SK-MEL-5 (cell line): ENCODE data around the gene ZNF860. TPM values are rescaled to one million over a fixed set of nuclear protein-coding genes. Genes with fewer than 3 reads are reported as not detected.

ENCODE experiments used
- DNase-seq: peaks from one replicate; pipeline ENCODE4 v3.0.0-alpha.2; 2016; ENCODE audit warnings: low read depth, low spot score
- in situ Hi-C: cut with HindIII; loops from 2 replicates; pipeline ENCODE4 v1.10.0; 2016; ENCODE audit warnings: low sequenced_read_pairs, high pct_unique_total_duplicates, low pct_unique_long_range_greater_than_20kb
- total RNA-seq: library from RNA; depleted of rRNA; stranded (reverse); fragments of >200 nt; shearing (Covaris generic); gene quantifications from 2 replicates; pipeline ENCODE4 v1.2.3, GENCODE V29; 2014

The ZNF860 gene
- total RNA-seq, 1 experiment from 2014 or later = 6.1 TPM

DNA sequence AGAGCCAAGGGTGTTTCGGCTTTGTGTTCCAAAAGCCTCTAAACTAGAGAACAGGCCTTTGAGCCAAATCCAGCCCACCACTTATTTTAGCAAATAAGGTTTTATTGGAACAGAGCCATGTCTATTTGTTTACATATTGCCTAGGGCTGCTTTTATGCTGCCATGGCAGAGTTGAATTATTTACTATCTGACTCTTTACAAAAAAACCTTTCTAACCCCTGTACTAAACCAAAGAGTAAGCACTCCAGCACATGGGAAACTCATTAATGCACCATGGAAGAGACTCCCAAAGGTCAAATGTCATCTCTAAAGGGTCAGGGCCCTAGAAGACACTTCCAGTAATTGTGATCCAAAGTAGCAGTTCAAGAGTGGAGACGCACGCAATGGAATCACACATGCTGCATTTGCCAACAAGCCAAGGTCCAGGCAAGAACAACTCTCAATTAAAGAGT lies 22.8 kb upstream of the ZNF860 start:
- DNase-seq = peak; percentile 67
- in situ Hi-C loops = no loop called here

DNA sequence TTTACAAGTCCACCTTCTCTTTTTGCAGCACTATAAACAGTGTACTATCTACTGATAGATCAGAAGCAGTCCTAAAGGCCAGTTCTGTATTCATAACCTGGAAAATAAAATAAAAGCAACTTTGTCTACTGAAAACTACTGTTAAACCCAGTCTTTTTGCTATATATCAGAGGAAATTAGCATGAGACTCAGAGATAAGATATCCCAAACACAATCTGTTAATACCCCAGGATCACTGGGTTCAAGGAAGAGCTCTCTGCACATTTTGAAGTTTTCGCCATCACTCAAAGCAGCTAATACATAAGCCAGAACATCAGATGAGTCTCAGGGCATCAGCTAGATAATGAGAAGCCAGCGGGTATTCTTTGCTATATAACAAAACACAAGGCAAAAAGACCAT lies 22.3 kb upstream of the ZNF860 start:
- DNase-seq = no peak
- in situ Hi-C loops = no loop called here

DNA sequence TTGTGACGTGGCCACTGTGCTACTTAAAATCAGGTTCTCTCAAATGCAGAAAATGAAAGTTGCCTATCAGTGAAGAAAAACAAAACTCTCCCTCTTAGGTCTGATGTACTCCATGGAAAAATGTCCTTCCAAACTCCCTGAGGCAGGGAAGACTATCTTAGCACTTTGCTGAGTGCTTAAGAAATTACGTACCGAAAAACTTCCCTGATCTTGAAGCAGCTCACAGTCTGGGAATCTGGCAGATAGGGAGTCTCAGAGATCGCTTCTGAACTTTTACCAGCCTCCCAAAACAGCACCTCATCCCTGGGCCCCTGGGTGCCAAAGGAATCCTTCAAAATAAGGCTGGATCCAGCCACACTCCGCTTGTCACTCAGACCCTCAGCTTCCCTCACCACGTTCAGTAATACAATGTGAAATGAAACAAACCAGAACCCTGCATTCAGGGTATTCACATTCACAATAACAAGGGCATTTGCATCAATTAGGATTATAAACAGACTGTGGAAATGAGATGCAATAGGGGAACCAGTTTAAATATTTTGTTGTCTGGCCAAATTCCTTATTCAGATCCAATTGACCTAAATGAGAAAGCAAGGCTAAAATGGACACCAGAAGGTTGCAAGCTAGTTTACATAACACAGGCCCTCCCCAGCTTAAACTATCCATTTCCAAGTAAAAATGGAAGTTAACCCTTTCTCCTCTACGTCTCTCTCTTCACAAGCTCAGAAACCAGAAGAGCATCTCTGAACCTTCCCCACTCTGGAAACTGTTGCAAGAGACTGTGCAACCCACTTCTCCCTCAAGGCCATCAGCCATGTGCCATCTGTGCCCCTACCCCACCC lies 21.4 kb upstream of the ZNF860 start:
- peak; percentile 35 for DNase-seq
- in situ Hi-C loops = no loop called here

DNA sequence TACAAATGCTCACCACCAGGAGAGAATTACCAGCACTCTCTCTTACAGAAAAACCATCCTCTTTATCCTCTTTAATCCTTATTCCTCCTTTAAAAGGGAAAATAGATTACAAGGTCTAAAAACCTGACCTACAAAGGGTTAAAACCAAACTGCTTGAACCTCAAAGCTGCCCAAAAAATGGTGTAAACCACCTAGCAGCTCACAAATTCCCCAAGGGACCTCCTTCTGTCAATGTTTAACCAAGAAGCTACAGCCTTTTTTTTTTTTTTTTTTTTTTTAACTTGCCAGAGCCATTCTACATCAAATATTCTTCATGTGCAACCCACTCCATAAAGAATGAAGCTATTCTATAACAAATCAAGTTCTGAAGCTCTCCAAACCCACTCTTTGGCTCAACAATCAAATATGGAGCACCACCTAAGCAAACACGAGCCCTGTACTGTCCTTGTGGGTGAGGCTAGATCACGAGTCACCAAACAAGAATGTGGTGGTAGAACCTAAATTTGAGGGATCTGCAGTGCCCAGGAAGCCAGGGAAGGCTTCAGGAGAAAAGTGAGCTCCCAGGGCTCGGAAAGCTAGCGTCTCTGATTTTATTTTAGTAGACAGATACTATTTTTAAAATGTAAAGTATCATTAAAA lies 20.6 kb upstream of the ZNF860 start:
- in situ Hi-C loops = no loop called here
- DNase-seq = peak; percentile 62

DNA sequence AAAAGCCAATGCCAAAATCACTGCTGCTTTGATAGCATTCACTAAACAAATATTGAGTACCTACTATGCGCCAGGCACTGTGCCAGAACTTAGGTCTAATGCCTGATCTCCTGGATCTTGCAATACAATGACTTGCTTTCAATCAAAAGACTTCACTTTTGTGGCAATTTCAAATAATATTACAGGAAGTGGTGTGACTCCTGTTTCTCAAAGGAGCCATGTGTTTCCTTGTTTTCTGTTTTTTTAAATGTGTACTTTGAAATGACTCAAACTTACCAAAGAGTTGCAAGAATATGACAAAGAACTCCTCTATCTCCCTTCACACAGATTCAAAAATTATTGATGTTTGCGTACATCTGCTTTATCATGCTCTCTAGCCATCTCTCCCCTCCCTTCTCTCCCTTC lies 18.7 kb upstream of the ZNF860 start:
- in situ Hi-C loops = no loop called here
- peak; percentile 97 for DNase-seq

DNA sequence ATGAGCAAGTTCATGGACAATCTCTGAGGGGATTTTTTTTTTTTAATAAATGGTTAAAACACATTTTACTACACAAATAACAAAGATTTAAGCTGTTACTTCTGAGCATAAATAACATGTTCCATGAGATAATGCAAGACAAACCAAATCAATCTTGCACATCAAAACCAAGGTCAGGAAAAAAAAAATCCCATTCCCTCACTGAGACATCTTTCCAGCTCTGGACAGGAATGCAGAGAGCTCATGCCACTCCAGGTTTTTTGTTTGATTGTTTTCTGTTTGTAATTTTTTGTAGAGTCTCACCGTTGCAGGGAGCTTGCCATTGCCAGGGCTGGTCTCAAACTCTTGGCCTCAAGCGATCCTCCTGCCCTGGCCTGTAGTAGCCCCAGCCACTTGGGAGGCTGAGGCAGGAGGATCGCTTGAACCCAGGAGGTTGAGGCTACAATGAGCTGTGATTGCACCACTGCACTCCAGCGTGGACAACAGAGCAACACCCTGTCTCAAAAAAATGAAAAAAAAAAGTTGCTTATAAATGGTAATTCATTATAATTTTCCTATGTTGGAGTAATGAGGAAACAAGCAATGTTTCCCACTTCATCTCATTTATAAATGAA lies 14.5 kb upstream of the ZNF860 start:
- DNase-seq = no peak
- in situ Hi-C loops = no loop called here

DNA sequence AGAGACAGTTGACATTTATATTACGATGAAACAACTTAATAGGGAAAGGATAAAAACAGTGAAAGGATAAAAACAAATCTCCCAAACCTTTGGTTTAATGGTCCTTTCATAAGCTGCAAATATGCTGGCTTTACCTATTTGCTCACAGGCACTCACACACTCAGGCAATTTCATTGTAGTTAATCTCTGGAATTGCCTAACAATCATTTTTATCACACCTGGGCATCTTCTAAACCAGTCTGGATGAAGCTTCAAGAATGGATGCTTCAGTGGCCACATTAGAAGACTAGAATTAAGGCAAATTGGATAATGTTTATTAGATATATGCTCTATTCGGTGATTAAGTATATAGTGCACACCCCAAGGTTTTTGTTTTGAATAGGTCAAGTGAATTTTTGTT lies 14.0 kb upstream of the ZNF860 start:
- no peak for DNase-seq
- in situ Hi-C loops = no loop called here

DNA sequence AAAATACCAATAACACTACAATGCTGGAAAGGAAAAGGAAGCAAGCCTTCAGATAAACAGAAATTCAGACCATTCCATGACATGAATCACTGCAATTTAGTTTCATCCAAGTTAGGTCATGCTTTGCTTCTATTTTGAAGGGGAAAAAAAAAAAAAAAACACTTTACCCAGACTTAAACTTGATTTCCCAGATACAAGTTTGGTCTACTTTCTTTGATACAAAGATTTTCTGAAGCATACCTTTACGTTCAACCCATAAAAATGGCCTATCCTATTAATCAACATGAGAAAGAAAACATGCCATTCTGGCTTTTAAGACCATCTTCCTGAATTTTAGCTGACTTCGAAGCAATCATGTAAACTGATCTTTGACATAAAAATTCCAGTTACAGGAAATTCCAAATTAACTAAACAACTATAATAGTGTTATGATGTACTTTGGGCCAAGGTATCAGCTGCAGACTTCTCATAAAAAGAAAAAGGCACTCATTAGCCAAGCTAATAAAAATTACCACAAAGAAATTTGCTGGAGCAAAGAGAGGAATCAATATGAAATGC lies 13.1 kb upstream of the ZNF860 start:
- no peak for DNase-seq
- in situ Hi-C loops = no loop called here

DNA sequence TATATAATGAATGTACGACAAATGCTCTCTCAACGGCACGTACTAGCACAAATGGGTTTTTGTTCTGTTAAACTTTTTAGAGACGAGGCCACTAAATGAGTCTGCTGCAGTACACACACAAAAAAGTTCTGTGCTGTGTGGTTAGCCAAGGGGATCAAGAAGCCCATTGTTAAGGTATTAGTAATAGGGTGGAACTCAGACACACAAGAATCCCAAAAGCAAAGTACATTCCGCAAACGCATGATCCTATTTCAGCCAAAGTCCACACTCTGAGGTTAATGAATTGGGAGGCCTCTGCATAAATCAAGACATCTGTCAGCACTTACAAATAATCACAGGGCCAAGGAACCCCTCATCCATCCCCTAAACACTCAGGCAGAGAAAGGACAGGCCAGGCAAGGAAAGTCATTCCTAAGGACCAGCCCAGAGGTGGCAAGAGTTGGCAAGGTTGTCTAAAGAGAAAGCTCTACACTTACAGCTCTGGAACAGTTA lies 12.6 kb upstream of the ZNF860 start:
- in situ Hi-C loops = no loop called here
- peak; percentile 99 for DNase-seq

- in situ Hi-C loops = no loop called here
These were observed 9.9 kb upstream of the ZNF860 start for GRCh38 chr3:31971607-31972006.

DNA sequence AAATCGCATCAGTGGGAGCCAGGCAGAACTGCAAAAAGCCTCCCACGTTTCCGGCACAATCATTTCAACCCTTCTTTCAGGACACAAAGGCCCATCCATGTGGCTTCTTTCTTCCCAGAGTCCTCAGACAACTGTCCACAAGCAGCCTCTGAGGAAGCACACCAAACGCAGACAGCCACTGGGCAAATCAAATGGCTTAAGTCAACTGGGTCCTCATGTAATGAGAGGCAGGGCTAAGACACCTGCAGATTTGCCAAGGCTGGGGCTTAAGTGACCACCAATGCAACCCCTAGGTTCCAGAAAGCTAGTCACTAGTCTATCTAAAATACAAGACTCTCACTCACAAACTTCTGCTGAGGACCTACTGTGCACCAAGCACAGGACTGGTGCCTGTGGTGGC lies 8.5 kb upstream of the ZNF860 start:
- in situ Hi-C loops = no loop called here
- DNase-seq = no peak

More at GRCh38 chr3:31971607-31972006, 9.9 kb upstream of the ZNF860 start:
- no peak for DNase-seq

GRCh38 chr3:31973837-31974236 lies 7.7 kb upstream of the ZNF860 start:
- DNase-seq = no peak
- in situ Hi-C loops = no loop called here

GRCh38 chr3:31974471-31974870 lies 7.1 kb upstream of the ZNF860 start:
- in situ Hi-C loops = no loop called here
- DNase-seq = no peak

DNA sequence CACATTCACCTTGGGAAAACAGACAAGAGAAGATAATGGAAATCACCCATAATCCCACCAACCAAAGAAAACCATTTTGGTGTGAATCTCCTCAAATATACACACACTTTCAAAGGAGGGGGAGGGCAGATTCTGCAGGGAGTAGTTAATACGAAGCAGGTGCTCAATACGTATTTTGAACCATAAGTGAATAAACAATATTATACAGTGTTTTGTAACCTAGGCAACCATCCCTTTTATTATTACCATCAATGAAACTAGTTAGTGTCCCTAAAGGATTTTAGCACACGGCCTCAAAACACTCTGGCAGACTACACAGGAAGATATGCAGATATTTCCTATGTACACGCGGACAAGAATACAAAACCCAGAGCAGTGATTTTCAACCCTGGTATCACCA lies 6.6 kb upstream of the ZNF860 start:
- in situ Hi-C loops = no loop called here
- no peak for DNase-seq

DNA sequence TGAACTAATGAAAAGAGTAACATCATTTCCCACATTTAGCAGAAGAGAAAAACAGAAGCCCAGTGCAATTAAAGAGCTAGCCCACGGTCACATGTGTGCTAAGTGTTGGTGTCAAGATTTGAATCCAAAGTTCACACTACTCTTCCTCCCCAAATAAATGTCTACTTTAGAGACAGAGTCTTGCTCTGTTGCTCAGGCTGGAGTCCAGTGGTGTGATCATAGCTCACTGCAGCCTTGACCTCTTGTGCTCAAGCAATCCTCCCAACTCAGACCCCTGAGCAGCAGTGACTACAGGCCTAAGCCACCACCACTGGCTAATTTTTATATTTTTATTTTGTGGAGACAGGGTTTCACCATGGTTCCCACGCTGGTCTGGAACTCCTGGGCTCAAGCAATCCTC lies 5.2 kb upstream of the ZNF860 start:
- no peak for DNase-seq
- in situ Hi-C loops = no loop called here

DNA sequence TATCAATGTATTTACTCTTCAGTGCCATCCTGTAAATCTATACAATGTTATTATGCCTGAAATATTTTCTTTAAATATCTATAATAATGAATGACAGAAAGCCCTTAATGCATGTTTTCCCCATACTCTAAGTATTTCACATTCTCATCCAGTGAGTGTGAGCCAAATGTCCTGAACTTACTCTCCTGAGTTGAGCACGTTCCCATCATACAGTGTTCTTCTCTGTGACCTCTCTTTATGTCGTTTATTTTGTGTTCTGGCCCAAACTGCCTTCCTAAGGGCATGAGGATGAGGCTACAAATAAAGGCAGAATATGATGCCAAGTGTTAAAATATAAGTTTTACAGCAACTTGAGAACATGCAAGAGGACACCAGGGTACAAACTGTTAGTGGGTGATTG lies 3.8 kb upstream of the ZNF860 start:
- DNase-seq = no peak
- in situ Hi-C loops = no loop called here

- no peak for DNase-seq
- in situ Hi-C loops = no loop called here
These were observed 3.0 kb upstream of the ZNF860 start for GRCh38 chr3:31978553-31978952.

GRCh38 chr3:31979001-31979697 lies 2.4 kb upstream of the ZNF860 start:
- in situ Hi-C loops = no loop called here
- DNase-seq = no peak
